OCI-LY7 (cell line): ENCODE measurements around the gene MAPT.

ENCODE experiments used
- EZH2phosphoT487 ChIP-seq: fragments of 200-600 bp; sonication (generic); IDR thresholded peaks from 2 replicates; pipeline ENCODE4 v1.6.1; 2018; ENCODE audit warnings: low read depth, borderline replicate concordance, mild to moderate bottlenecking, mixed run types, antibody characterized with exemption, low read length, moderate library complexity, mixed read lengths
- TF ChIP-seq, protein P1 (sequence below): fragments of 200-600 bp; sonication (generic); conservative IDR thresholded peaks from 2 replicates; pipeline ENCODE4 v1.5.1; 2014; ENCODE audit warnings: mild to moderate bottlenecking, antibody characterized with exemption, low read length, moderate library complexity, mixed read lengths

DNA sequence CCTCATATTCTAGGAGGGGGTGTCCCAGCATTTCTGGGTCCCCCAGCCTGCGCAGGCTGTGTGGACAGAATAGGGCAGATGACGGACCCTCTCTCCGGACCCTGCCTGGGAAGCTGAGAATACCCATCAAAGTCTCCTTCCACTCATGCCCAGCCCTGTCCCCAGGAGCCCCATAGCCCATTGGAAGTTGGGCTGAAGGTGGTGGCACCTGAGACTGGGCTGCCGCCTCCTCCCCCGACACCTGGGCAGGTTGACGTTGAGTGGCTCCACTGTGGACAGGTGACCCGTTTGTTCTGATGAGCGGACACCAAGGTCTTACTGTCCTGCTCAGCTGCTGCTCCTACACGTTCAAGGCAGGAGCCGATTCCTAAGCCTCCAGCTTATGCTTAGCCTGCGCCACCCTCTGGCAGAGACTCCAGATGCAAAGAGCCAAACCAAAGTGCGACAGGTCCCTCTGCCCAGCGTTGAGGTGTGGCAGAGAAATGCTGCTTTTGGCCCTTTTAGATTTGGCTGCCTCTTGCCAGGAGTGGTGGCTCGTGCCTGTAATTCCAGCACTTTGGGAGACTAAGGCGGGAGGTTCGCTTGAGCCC is 116.3 kb downstream of the MAPT start:
- TF ChIP-seq, protein P1, sequence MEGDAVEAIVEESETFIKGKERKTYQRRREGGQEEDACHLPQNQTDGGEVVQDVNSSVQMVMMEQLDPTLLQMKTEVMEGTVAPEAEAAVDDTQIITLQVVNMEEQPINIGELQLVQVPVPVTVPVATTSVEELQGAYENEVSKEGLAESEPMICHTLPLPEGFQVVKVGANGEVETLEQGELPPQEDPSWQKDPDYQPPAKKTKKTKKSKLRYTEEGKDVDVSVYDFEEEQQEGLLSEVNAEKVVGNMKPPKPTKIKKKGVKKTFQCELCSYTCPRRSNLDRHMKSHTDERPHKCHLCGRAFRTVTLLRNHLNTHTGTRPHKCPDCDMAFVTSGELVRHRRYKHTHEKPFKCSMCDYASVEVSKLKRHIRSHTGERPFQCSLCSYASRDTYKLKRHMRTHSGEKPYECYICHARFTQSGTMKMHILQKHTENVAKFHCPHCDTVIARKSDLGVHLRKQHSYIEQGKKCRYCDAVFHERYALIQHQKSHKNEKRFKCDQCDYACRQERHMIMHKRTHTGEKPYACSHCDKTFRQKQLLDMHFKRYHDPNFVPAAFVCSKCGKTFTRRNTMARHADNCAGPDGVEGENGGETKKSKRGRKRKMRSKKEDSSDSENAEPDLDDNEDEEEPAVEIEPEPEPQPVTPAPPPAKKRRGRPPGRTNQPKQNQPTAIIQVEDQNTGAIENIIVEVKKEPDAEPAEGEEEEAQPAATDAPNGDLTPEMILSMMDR = no peak
- TF ChIP-seq EZH2phosphoT487 = no peak
